HG03139 (cell line): ENCODE data around the gene FAM222B.
A peak's percentile ranks its signal among the peaks of the same experiment; 100 is the strongest.
"Not testable (repeated sequence)": the region's sequence is repeated elsewhere in the genome, so short reads cannot be mapped to it uniquely, and the experiment has no call there.

Experiments used
- ATAC-seq: cut with Tn5 transposase; IDR thresholded peaks from one replicate; pipeline ENCODE4 v1.9.1; 2021; ENCODE audit not compliant: unreplicated experiment

Gene FAM222B

GRCh38 chr17:28747051-28747691 is 95.4 kb downstream of the FAM222B start:
- ATAC-seq = no peak

DNA sequence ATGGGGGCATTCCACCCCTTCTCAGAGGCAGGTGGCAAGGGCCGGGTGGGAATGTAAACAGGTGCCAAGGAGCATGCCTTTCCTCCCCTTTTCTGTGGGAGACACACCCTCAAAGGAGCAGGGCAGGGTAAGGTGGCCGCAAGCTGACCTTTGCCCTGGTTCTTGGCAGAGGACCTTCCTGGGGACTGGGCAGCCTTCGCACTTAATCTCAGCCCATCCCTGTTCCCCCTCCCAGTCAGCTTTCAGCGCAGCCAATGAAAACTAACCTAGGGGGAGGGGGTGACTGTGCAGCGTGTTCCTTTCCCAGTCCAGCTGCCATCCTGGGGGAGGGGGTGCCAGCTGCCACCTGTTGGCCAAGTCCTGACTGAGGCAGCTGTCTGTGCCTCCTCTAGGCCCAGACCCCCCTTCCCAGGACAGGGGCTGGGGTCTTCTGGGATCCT is 96.0 kb downstream of the FAM222B start:
- no peak for ATAC-seq

- no peak for ATAC-seq
Measured at GRCh38 chr17:28745786-28746411, 96.7 kb downstream of the FAM222B start.

DNA sequence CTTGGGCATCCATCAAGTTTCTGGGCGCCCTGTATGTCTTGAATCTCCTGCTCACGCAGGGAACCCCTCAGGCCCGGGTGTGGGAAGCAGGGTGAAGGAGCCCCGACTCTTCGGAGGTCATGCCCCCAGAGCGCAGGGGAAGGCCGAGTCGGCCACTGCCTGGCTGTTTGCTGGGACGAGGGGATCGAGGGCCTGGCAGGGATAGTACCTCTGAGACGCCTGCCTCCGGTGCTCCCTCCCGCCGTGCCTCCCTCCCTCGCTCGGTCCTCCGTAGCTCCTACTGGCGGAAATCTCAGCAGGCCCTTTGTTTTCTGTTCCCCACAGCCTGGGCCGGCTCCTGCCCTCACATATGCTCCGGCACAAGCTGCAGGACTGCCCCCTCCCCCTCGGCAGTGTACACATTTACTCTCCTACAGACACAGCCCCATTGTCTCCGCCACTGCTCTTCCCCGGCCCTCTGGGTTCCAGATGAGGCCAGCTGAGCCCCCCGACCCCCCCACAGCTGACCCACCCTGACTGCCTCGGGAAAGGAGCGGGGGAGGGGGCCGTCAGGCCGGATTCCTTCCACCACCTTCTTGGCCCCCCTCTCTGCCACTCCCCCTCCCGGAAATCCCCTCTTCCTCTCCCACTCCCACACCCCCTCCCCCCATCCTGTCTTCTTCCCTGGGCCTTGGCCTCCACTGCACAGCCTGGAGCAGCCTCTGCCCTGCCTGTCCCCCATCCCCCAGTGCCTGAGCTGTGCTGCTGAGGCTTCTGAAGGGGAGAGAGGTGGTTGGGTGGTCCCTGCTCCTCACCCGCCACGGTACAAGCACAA is 97.4 kb downstream of the FAM222B start:
- no peak for ATAC-seq

DNA sequence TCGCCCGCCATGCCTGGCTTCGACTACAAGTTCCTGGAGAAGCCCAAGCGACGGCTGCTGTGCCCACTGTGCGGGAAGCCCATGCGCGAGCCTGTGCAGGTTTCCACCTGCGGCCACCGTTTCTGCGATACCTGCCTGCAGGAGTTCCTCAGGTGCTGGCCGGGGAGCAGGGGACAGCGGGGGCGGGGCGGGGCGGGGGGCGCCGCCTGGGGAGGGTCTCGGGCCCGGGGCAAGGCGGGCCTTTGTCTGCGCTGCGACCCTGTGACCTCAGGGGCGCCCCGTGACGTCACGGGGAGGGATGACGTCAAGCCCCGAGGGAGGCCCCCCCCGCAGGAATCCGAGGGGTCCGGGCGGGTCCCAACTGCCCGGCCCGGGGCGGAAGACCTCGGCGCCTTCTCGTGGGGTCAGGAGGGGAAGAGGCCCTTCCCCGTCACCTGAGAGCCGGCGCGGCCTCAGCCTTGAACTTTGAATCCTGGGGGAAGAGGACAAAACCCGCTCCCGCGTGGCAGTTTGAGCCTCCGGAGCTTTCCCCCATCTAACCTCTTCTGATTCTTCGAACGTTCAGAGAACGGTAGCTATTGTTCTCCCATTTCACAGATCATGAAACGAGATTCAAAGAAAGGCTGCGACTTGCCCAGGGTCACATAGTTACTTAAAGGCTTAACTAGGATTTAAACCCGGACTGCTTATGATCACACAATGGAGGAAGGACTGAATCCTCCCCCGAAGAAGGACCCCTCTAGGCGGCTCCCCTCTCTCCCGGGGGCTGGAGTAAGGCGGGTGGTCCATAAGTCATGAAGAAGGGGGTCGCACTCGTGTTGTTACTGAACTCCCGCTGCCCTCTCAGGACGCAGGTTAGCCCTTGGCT is 98.3 kb downstream of the FAM222B start:
- peak; percentile 22 for ATAC-seq

GRCh38 chr17:28743243-28744103 is 99.1 kb downstream of the FAM222B start, which contains the start of gene TRAF4:
Gene TRAF4, plus strand, starts transcription at chr17:28744011. Its CDS starts 102 bp downstream, at chr17:28744113.
- ATAC-seq = peak; percentile 51

DNA sequence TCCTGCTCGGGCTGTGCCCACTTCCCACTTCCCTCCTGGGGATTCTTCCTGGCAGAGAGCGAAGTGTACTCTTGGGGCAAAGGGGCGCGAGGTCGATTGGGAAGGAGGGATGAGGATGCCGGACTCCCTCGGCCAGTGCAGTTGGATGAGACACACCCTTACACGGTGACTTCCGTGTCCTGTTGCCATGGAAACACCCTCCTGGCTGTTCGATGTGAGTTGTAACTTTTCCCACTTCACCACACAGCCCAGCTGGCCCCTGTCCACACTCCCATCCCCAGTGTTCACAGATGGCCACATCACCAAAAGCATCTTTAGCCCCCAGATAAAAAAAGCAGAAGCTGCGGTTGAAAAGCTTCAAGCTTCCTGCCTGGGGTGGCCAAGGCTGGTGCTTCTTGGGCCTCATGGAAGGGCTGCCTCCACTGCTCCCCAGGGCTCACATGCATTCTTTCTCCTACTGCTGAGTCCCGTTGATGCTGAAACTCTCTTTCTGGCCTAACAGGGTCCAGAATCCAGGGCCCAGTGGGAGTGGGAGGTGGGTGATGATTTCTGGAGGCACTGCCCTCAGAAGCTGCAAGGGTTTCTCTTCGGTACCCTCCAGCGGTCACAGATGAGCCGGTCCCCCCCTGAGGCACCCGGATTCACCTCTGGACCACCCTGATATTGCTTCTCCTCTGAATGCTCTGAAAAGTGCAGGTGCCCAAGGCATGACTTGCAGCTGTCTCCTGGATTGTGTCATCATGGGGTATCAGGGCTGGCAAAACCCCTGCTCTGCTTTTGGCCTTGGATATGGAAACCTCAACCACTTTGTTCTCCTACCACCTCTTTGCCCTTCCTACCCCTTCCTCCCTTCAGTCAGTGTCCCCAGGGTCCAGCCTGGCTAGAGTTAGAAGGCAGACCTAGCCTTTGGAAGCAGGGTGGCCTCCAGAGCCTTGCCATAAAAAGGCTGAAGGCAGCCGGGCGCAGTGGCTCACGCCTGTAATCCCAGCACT is 100.9 kb downstream of the FAM222B start:
- no peak for ATAC-seq

DNA sequence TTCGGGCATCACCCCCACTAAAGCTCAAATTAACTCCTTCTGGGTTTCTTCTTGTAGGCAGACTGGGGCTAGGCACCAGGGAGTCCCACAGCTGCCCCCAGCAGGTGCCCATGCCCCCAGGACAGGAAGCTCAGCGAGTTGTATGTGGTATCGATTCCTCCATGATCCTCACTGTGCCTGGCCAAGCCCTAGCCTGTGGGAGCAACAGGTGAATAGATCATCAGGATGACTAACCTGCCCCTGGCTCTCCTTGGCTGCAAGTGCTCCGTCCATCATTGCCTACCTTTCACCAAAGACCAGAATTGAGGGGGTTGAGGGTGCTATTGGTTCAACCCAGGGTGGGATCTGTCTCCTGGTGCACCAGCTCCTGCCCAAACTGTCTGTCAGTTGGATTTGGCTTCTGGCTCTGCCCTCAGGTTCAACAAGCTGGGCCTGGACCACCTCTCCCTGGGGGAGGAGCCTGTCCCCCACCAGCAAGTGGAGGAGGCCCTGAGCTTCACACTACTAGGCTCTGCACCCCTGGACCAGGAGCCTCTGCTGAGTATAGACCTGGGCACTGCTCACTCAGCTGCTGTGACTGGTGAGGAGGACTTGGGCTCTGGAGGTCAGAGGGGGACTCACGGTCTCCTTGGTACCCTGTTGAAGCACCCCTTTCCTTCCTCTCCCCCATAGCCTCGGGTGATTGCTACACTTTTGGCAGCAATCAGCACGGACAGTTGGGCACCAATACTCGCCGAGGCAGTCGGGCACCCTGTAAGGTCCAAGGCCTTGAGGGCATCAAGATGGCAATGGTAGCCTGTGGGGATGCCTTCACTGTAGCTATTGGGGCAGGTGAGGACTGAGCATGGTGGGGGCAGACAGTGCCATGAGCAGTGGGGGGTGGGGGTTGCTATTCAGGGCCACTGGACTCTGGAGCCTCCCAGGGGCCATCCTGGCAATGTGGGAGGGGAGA is 101.9 kb downstream of the FAM222B start:
- no peak for ATAC-seq

DNA sequence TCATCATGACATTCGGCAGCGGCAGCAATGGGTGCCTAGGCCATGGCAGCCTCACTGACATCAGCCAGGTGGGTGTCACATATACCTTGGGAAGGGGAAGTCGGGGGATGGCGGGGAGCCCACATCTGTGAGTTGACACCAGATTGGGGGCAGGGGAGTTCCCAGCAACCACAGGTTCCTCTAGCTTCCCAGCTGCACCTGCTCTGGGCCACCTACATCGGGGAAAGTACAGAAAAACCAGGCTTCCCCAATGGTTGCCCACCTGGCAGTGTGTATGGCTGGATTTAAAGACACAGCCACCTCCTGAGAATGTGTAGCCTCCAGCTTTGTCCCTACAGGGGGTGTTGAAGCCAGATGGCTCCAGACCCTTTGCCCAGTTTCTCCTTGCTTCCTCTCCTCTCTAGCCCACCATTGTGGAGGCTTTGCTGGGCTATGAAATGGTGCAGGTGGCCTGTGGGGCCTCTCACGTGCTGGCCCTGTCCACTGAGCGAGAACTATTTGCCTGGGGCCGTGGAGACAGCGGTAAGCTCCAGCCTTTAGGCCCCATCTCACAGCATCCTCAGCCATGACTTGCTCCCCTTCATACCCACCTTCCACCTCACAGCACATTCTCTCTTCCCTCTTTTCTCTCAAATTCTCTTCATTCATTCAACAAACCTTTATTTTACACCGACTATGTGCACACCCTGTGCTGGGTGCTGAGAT is 103.8 kb downstream of the FAM222B start:
- ATAC-seq = no peak

DNA sequence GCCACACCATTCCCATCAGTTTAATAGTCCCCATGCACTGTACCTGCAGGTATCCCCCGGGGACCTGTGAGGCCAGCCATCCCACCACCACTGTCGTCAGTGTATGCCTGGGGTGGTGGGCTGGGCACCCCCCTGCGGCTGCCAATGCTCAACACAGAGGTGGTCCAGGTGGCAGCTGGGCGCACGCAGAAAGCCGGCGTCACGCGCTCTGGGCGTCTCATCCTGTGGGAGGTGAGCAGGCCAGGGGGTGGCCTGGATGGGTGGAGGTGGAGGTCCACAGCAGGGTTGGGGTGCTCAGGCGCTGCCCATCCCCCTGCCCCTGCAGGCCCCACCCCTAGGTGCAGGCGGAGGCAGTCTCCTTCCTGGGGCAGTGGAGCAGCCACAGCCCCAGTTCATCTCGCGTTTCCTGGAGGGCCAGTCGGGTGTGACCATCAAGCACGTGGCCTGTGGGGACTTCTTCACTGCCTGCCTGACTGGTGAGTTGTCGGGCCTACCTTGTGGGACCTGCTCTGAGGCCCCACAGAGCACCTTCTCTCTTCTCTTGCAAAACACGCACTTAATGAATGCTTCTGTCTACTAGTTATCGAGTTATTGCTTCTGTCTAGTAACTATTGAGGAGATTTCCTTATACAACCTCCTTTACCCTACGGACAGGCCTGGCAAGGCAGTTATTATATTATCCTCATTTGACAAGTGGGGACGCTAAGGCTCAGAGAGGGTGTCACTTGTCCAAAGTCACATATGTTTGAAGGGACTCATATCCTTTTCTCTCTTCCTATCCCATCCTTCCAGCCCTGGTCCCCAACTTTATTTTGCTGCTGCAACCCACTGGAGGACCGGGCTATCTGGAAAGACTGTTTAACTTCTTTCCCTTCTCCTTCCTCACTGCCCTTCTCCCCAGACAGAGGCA is 104.6 kb downstream of the FAM222B start:
- ATAC-seq = peak; percentile 55

GRCh38 chr17:28737316-28737715 is 105.3 kb downstream of the FAM222B start:
- no peak for ATAC-seq

- not testable (repeated sequence) for ATAC-seq
Measured at GRCh38 chr17:28735913-28736769, 106.4 kb downstream of the FAM222B start.

DNA sequence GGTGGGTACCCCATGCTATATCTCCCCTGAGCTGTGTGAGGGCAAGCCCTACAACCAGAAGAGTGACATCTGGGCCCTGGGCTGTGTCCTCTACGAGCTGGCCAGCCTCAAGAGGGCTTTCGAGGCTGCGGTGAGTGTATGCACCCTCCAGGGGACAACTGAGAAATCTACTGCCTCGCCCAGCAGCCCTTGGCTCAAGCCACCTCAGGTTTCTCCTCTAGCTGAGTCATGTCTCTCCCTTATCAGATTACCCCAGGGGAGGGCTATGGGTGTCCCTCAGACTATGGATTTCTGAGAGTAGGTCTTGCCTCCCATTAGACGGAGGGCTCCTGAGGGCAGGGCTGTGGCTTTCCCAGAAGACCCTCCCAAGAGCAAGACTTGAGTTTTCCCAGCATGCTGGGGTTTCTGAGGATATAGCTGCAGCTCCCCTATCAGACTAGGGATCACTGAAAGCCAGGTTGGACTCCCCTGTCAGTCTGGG is 107.3 kb downstream of the FAM222B start:
- ATAC-seq = no peak

DNA sequence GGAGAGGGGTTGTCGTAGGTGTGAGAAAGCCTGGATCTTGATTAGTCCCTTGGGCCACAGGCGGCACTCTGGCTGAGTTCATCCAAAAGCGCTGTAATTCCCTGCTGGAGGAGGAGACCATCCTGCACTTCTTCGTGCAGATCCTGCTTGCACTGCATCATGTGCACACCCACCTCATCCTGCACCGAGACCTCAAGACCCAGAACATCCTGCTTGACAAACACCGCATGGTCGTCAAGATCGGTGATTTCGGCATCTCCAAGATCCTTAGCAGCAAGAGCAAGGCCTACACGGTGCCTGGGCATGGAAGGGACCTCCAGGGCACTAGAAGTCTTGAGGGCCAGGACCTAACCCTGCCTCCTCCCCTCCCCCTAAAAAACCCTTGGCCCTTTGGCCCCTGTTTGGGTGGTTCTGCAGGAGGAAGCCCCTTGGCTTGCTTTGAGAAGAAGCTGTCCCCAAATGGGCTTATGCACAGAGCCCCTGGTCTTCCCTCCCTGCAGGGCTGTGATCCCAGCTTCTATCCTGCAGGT is 107.8 kb downstream of the FAM222B start:
- ATAC-seq = no peak

DNA sequence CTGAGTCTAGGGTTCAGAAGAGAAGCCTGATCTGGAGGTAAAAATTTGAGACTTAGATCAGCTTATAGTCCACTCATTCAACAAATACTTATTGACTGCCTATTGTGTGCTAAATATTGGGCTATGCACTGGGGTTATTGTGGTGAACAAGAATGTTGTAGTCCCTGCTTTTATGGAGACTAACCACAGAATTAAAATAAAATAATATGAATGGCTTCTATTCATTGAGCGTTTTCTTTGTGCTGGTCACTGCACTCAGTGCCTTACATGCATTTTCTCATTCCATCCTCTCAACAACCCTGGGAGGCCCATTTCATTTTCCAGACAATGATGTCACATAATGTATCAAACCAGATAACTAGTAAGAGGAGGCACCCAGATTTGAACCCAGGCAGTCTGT is 109.2 kb downstream of the FAM222B start:
- no peak for ATAC-seq
